A549 treated with dexamethasone at 1 μM for 4 hours (cell line): ENCODE results near the gene CYB561A3. TPM values are rescaled to one million over a fixed set of nuclear protein-coding genes. Genes with fewer than 3 reads are reported as not detected.

Experiments used
- total RNA-seq: library from RNA; stranded (reverse); fragments of 200-300 nt; extraction: Qiagen RNA extraction; gene quantifications from 5 replicates; pipeline ENCODE4 v1.2.3, GENCODE V29; 2022

The CYB561A3 gene, protein sequence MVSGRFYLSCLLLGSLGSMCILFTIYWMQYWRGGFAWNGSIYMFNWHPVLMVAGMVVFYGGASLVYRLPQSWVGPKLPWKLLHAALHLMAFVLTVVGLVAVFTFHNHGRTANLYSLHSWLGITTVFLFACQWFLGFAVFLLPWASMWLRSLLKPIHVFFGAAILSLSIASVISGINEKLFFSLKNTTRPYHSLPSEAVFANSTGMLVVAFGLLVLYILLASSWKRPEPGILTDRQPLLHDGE
- 34.5 to 45.7 TPM (median 45.3 TPM) in 5 replicates for total RNA-seq

DNA sequence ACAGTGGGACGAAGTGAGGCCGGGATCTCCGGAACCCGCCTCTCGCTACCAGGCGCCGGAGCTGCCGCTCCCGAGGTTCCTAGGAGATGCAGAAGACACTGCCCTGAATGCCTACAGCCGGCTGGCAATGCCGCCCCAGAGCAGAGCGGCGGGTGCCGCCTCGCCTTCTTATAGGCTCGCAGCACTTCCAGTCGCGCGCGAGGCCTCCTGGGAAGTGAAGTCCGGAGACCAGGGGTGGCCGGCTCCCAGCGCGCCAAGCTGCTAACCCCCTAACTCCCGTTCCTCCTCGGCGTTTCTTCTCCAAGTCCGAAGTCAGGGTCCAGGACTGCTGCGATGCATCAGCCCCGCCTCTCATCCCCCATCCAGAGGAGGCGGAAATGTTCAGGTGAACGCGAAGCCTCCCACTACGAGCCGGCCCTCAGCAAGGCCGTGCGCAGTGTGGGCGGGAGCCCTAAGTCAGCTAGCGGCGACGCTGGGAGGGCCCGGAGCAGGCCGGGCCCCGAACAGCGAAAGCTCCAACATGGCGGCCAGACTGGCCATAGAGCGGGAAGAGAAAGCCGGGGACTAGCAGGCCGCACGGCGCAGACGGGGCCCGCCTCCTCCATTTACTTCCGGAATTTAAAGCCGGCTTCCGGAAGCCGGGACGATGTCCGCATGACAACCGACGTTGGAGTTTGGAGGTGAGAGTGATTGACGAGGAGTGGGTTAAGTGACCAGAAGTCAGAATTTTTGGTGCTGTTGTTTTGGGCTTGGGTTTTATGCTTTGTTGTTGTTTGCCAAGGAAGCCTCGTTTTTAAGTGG lies at the start of gene CYB561A3, which contains the start of gene TMEM138:
CYB561A3 (minus strand) TSS at position 142 of the 801 bp plus-strand sequence. CDS start 5,169 bp downstream, outside the sequence.
TMEM138 (plus strand) TSS at position 634 of the 801 bp plus-strand sequence. CDS start 2,017 bp downstream, outside the sequence.

DNA sequence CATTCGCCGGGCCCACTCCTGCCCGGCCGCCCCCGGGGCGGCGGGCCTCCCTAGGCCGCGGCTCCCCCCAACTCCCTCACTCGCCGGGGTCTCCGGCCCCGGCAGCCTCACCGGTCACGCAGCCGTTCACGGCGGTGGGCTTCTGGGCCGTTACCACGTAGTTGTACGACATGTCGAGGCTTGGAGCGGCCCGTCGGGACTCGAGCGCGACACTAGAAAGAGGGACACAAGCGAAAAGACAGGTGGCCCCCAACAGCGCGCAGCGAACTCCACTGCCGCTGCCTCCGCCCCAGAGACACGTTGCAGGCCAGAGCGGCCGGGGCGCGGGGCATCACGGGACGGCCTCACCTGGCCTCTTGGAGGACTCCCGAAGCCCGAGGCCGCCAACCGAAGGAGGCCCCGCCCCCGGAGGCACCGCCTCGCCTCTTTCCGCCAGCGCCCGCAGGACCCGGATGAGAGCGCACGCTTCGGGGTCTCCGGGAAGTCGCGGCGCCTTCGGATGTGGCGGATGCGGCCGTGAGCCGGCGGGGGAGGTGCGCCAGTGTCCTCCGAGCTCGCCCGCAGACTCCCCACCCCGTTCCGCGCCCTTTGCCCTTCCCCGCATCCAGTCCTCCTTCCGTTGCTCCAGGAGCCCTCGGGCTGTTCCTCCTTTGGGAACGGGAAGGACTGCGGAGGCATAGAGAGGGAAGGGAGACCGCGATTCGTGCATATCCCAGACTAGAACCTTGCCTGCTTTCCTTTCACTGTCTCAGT lies 28.7 kb downstream of the CYB561A3 start, which contains the start of the genes DDB1 and TKFC:
DDB1 (minus strand) TSS at position 309 of the 753 bp plus-strand sequence; CDS start at position 172, 137 bp downstream.
TKFC (plus strand) TSS at position 432 of the 753 bp plus-strand sequence. CDS start 1,501 bp downstream, outside the sequence.

Other genes starting within 250 kb of the CYB561A3 start
- 14.5 to 17.5 TPM (median 16.8 TPM) in 5 replicates for gene VPS37C, start 200.5 kb downstream of the CYB561A3 start, total RNA-seq
- not detected in 5 replicates for gene PGA3, start 158.4 kb downstream of the CYB561A3 start, total RNA-seq
- gene PGA4, start 139.5 kb downstream of the CYB561A3 start, total RNA-seq, result 0.14 TPM in 1 of 5 replicates, not detected in the others
- not detected in 5 replicates for gene PGA5, start 120.7 kb downstream of the CYB561A3 start, total RNA-seq
- gene VWCE, start 66.6 kb downstream of the CYB561A3 start, total RNA-seq, result 0.28 to 0.90 TPM (median 0.54 TPM) in 5 replicates
- gene DDB1, start 28.8 kb downstream of the CYB561A3 start, total RNA-seq, result 161 to 185 TPM (median 176 TPM) in 5 replicates
- gene TKFC, start 28.7 kb downstream of the CYB561A3 start, total RNA-seq, result 49.5 to 71.9 TPM (median 67.7 TPM) in 5 replicates
- gene TMEM138, start 492 bp upstream of the CYB561A3 start, total RNA-seq, result 84.8 to 104 TPM (median 91.3 TPM) in 5 replicates
- 16.1 to 18.4 TPM (median 16.6 TPM) in 5 replicates for gene TMEM216, start 30.7 kb upstream of the CYB561A3 start, total RNA-seq
- gene CPSF7, start 68.1 kb upstream of the CYB561A3 start, total RNA-seq, result 73.0 to 80.6 TPM (median 76.0 TPM) in 5 replicates
- 34.7 to 43.4 TPM (median 37.5 TPM) in 5 replicates for gene SDHAF2, start 68.2 kb upstream of the CYB561A3 start, total RNA-seq
- 0.07 to 0.28 TPM (median 0.18 TPM) in 5 replicates for gene LRRC10B, start 146.9 kb upstream of the CYB561A3 start, total RNA-seq
- gene SYT7, start 219.2 kb upstream of the CYB561A3 start, total RNA-seq, result 1.0 to 1.7 TPM (median 1.5 TPM) in 5 replicates